Eye (tissue), 1 donor: Measurements from ENCODE around the gene GART.
"Not testable (repeated sequence)": the region's sequence is repeated elsewhere in the genome, so short reads cannot be mapped to it uniquely, and the experiment has no call there.

Experiments used
- DNase-seq: peaks from one replicate; pipeline ENCODE4 v3.0.0-alpha.2; 2015

The GART gene

DNA sequence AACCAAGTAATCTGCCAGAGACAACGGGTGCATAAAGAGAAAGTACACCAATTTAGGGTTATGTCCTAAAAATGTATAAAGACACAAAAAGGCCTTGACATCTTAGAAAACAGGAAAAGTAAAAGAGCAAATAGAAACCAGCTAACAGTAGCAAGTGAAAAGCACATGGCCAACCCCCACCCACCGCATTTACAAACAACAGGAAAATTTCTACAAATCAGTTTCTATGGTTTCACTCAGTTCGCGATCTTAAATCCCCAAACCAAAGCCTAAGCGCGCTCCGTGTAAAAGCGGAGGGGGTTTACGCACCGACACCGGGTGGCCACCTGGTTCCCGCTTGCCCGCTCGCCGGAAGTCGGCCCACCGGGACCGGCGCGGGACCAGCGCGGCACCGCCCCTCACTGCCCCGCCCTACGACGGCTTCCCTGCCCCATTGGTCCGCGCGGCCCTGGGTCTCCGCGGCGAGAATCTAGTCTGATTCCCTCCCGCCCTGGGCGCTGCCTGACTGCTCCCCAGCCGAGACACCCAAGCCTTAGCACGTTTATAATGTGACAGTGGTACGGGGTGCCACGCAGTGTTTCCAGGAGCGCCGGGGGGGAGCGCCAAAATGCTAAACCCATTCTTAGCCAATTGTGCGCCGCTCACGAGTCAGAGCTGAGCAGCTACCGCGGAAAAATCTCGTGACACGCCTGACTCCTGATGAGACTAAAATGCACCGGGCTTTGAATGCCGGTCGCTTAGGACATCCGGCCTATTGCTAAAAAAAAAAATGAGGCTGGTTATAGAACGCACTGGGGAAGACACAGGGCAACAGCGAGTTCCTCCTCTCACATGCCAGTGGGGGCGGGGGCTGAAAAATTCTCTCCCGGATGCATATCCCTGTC, at the start of gene GART:
Gene GART (minus strand): TSS at position 362 of the 884 bp plus-strand sequence. CDS start 2,802 bp downstream, outside the sequence.
- DNase-seq = peak; percentile 92

DNA sequence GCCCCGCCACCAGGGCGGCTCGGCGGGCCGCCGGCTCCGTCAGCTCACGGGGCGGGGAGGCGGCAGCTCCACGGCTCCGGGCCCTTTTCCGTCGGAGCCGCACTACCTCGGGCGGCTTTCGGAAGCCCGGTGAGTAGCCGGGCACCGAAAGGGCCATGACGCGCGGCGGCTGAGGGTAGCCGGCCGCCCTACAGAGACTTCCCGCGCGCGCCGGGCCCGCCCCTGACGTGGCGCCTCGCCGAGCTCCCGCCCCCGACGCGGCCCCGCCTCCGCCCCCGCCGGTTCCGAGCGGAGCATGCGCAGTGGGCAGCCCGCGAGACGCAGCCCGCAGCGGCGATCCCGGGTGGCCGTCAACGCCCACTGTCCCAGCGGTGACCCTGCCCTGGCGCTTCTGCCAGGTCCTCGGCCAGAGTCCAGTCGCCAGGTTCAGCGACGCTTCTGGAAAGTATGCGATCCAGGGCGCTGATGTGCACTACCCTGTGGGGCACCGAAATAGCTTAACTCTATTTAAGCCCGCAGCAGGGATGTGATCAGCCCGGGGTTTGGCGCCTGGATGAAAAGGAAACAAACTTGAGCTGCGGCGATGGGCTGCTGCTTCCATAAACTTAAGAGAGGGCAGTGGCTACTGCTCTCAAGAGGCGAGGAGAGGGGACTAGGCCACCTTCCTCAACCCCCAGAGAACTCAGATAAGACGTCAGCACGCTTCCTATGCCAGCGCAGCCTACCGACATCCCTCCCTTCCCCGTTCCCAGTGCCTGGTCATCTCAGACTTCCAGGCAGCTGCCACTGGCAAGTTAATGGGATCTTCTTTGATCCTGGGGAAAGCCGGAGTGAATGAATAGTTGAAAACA, 46.8 kb upstream of the GART start, which contains the start of gene DONSON:
Gene DONSON (minus strand): TSS at position 200 of the 851 bp plus-strand sequence. CDS start 43 bp downstream, at position 157.
- peak; percentile 97 for DNase-seq

DNA sequence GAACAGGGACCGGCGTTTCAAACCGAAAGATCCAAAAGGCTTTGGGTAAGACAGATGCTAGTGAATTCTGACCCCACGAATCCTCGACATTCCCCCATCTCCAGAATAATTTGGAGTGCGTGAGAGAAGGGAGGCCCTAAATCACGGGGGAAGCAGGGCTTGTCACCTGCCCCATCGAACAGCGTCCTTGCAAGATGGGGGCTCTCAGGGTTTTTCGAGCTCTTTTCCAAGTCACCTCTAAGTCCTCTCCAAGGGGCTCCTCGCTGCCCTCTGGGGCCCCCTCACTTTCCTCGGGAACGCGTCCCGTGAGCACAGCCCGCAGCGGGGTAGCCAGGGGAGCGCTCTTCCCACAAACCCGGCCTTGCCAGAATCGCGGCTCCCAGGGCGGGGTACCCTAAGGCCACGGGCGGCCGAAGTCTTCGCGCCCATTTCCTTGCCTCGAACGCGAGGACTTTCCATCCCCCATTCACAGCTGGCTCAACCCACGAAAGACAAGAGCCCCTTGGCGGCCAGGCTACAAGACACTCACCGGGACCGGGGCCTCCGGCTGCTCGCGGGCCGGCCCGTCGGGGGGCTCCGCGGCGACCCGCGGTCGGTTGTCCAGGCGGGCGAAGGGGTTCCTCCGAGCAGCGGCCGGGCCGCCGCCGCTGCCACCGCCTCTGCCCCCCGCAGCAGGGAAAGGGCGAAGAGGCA, 46.0 kb upstream of the GART start:
- DNase-seq = peak; percentile 82

DNA sequence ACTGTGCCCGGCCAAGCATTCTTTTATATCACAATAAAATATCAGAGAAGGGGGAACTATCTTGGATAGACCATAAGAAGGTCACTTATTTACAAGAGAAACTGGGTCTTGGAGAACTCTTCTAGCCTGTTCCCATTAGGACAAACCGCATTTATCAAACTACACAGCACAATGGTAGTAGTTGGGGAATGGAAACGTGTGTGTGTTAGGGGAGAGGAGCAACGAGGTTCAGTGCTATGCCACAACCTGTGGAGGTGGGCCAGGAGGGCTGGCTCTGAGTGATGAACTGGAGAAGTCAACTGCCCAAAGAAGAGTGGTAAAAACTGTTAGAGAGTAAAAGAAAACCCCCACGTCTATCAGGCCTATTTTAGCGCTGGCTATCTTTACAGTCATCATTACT, 45.0 kb upstream of the GART start:
- no peak for DNase-seq

DNA sequence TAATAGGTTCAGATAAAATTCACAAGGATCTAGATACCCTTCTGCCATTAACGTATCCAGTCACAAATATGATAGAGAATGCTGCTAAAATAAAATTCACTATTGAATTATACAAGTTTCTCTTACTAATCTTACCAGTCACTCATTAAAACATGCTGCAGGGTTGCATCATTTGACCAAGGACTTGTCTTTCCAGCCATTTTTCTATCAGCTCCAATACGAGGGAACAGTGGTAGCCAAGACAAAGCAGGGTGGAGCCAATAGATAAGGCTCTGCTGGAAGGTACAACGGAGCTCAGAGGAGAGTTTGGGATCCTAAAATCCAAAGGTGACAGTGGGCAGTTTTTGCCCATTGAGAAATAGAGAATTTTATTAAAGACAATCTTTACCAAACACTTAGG, 42.5 kb upstream of the GART start:
- DNase-seq = no peak

DNA sequence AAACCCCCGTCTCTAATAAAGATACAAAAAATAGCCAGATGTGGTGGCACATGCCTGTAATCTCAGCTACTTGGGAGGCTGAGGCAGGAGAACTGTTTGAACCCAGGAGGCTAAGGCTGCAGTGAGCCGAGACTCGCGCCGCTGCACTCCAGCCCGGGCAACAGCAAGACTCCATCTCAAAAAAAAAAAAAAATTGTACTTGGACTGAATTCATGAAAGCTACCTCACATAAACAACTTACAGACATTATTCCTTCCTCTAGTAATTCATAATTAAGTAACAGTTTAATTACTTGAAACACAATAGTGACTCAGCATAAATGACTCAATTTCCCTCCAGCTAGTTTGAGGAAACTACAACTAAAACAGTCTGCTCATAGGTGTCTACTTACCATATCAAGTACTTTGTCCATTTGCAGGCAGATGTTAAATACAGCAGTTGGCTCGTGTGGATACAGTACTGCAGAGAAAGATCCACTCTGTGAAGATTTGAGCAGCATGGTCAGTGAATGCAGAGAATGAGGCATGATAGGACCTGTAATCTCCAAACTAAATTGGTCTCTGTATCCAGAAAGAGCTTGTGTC, 37.1 kb upstream of the GART start:
- no peak for DNase-seq

DNA sequence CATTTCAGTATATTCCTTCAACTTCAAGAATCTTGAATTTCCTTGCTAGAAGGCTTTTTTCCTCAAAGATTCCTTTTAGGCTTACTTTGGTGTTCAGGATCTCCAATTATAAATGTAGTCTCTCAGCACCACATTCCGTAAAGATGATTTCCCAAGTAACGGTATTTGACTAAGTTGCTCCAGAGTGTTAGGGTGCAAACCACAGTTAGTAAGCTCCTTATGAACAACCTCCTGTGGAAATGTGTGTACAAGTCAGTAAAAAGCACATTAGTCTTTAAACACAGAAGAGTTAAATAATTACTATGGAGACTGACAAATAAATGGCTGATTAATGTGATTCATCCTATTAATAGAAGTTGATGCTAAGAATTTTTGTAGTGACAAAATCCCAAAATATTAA, 36.3 kb upstream of the GART start:
- no peak for DNase-seq

DNA sequence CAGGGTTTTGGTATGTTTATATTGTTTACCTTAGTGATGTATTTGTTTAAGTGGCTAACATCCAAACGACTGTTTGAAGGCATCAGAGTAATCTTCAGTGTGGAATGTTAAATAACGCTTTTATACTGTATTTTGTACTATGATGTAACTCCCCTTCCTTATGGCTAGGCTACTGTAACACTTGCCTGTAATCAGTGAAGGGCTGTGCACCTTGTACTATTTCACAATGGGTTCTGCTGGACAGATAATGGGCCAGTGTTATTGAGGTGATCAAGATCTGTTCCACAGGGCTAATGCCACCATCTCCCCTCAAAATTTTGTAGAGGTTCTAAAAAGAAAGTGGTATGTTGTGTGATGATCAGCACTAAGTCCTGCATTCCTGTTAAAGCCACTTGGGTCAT, 34.8 kb upstream of the GART start:
- not testable (repeated sequence) for DNase-seq

DNA sequence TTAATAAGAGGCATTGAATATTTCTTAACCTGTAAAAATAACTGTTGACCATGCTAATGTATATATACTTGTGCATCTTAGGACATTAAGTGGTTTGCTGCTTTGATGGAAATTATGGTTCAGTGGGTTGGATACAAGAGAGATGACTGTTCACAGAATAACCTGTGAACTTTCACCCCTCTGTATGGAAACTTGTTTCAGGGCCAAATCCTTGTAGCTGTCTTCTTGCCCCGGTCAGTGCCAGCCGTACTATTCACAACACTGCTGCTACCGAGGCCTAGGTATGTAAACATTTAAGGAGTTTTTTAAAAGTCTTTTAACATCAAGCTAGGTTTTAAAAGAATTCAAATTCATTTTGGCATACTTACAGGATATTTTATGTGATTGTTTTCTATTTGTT, 30.4 kb upstream of the GART start:
- no peak for DNase-seq

DNA sequence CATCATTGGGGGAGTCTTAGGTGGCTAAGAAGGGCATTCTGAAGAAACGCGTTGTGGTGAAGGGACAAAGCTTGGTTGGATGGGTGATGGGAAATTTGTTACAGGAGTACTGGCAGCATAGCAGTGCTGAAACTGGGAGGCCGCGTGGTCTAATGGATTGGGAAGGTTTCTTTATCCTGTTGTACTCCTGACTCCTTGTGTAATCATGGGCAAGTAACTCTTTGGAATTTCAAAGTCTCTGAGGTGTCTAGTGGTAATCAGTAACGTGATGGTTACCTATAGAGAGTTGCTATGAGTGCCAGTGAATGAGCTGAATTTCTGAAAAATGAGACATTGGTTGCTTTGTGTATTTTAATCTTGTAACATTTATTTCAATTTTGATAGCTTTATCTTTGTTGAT, 28.1 kb upstream of the GART start:
- no peak for DNase-seq

DNA sequence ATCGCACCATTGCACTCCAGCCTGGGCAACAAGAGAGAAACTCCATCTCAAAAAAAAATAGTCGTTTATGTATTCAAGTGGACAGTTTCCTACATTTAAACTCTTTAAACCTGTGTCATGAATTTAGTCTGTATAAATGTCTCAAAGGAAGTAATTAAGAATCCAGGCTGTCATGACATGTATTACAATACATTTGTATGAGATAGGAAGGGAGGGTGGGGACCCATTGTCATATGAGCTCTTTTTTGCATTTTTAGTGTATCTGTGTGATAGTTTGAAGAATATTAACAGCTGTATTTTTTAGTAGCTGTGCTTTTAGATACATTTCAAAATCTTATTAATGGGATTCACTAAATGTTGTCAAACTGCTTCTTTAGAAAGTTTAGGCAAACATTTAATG, 26.5 kb upstream of the GART start:
- DNase-seq = no peak

DNA sequence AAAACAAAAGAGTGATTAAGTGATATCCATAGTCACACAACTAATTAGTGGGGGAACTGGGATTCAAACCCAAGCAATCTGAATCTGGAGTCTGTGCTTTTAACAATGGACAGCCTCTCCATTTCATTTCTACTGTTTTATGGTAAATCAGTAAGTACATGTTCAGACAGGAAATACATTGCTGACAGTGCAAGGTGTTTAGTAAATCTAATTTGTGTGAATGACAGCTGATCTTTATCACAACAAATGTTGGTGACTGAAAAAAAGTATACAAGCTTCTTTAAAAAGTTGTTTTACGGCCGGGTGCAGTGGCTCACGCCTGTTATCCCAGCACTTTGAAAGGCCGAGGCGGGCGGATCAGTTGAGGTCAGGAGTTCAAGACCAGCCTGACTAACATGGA, 26.0 kb upstream of the GART start:
- DNase-seq = no peak

DNA sequence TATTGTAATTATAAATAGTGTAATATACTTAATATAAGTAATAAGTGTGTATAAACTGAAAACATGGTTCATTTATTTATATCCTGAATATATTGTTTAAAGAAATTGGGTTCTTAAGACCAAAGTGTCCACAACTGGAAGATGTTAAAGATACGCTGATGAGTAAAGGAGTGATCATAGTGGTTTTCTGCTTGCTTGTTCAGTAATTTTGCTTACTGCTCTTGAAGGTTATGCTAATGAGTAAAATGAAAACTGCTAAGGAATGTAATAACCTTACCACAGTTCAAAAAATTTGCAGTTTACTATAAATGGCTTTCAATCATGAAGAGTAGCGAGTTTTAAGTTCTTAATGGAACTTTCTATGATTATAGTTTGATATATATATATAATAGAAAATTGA, 24.6 kb upstream of the GART start:
- DNase-seq = no peak

DNA sequence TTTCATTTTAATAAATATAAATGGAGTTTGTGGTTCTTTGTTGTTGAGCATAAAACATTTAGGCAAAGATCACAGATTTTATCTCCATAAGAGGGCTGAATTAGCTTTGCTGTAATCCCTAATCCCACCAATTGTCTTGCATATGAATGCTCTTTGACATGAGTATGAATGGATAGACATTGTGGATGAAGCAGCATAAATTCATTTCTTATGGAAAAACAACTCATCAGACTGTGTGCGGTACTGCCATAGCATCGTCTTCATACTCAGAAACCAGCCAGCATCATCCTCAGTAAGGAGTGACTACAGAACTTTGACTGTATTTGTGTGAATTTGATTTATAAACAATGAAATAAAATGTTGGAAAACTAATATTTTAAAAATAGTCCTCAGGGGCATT, 20.5 kb upstream of the GART start:
- DNase-seq = no peak

DNA sequence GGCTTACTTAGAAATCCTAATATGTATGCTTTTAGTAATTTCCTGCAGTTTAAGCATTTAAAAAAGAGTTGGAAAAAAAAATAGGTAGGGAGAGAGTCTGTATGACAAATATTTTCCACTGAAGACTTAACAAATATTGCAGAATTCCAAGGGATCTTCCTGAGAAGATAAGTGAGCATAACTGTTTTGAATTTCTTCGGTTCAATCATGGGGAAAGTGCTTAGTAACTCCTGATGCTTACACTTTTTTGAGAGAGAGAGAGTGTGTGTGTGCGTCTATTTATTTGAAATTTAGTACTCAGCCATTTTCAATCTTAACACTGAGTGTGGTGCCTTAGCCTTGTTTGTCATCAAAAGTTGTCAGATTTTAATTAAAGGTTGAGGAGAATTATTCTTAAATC, 19.5 kb upstream of the GART start:
- DNase-seq = no peak

DNA sequence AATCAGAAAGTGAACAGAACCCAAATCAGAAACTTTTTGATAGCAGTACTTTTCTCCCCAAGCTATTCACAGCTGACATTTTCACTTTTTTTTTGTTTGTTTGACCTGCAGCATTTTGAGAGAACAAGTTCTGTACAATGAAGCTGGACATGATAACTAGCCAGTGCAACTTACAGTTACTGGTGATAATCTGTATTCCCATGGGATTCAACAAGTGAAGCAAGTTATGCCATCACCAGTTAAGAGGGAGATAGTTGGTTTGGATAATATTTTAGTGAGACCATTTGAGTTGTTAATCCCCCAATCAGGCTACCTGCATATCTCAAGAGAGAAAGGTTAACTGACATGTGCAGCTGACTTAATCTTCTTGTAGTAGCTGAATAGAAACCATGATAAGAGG, 19.0 kb upstream of the GART start:
- no peak for DNase-seq

DNA sequence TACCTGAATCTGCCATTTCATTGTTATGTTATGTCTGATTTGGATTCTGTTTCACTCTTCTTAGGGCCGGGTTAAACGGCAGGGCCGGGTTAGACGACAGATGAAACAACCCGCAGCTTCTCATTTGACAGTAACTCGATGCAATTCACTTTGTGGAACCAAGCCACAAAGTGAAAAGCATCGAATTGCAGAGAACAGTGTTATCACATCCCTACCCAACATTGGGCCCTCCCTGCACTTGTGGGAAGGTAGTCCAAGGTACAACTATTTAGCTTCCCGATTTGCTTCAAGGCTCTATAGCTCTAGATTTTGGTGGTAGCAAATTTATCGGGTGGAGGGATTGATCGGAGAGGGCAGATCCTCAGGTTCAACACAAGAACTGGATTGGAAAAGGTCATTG, 17.9 kb upstream of the GART start:
- no peak for DNase-seq

DNA sequence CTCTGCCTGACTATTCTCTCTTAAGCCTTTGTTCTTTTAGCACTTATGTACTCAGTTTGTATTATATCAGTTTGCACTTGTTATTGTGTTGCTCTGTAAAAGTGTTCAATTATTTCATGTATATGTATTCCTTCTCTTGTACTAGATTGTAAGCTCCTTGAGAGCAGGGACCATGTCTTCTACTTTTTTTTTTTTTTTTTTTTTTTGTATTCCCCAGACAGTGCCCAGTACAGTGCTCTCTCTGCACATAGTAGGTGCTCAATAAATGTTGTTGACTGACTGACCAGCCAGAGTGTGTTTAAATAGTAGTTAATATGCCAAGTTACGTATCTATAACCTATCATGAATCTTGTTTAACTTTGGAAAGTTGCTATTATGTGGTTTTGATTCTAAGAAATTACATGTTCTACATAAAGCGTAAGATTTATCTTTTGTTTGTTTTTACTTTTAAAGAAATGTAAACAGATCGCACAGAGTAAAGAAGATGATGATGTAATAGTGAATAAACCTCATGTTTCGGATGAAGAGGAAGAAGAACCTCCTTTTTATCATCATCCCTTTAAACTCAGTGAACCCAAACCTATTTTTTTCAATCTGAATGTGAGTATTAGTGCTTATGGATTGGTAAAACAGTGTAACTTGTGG, 17.0 kb upstream of the GART start:
- DNase-seq = no peak

DNA sequence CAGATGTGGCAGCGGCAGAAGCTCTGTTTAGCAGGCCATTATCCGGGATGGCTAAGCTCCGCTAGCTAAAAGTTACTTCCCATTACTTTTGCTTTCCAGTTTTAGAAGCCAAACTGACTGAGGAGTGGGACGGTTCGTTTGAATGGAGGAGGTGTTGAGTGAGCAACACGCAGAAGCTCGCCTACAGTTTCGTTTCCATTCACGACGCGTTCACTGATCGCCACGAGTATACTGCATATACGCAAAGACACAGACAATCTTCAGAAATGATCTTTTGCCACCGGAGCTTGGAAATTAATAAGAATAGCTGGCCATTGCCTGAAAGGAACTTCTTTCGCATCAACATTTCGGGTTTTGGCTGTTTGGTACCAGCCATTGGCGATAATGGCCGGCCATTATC, 15.5 kb upstream of the GART start:
- DNase-seq = no peak

DNA sequence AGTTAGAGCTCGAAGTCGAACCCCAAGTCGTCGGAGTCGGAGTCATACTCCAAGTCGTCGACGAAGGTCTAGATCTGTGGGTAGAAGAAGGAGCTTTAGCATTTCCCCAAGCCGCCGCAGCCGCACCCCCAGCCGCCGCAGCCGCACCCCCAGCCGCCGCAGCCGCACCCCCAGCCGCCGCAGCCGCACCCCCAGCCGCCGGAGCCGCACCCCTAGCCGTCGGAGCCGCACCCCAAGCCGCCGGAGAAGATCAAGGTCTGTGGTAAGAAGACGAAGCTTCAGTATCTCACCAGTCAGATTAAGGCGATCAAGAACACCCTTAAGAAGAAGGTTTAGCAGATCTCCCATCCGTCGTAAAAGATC, 13.0 kb upstream of the GART start:
- DNase-seq = no peak

DNA sequence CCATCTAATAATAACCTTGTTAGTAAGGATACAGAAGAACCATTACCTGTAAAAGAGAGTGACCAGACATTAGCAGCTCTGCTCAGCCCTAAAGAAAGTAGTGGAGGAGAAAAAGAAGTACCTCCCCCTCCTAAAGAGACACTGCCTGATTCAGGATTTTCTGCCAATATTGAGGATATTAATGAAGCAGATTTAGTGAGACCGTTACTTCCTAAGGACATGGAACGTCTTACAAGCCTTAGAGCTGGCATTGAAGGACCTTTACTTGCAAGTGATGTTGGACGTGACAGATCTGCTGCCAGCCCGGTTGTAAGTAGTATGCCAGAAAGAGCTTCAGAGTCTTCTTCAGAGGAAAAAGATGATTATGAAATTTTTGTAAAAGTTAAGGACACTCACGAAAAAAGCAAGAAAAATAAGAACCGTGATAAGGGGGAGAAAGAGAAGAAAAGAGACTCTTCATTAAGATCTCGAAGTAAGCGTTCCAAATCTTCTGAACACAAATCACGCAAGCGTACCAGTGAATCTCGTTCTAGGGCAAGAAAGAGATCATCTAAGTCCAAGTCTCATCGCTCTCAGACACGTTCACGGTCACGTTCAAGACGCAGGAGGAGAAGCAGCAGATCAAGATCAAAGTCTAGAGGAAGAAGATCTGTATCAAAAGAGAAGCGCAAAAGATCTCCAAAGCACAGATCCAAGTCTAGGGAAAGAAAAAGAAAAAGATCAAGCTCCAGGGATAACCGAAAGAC, 12.5 kb upstream of the GART start:
- no peak for DNase-seq
